ENCODE measurements around the gene DST.

- TF ChIP-seq EZH2 (IDR thresholded peaks at IDR 0.05; ENCODE audit: borderline replicate concordance, insufficient read depth, low read depth, low read length, poor library complexity, severe bottlenecking) = no peak
- no peak for TF ChIP-seq CTCF (IDR thresholded peaks at IDR 0.05)
These were observed 133.7 kb downstream of the DST start for GRCh38 chr6:56509031-56509430.

Data from B cell (primary cell).